HL-60/S4 treated with phorbol 12-myristate 13-acetate at 8.2 ng/mL for 4 days and 3 days (cell line): ENCODE data around the gene SLC39A7.

Experiments used
- in situ Hi-C: fragments of 300-500 bp; cut with MboI; formaldehyde crosslinking; loops from 2 replicates; pipeline ENCODE4 v1.15.0; 2022; ENCODE audit warnings: low sequenced_read_pairs

SLC39A7 gene

GRCh38 chr6:33169291-33170175 lies 31.1 kb upstream of the SLC39A7 start:
- in situ Hi-C loops: no loop called here

GRCh38 chr6:33170176-33171015 lies 30.3 kb upstream of the SLC39A7 start:
- in situ Hi-C loops: no loop called here

- in situ Hi-C loops: no loop called here
Observed at GRCh38 chr6:33171016-33171879, 29.4 kb upstream of the SLC39A7 start.

- in situ Hi-C loops: no loop called here
Observed at GRCh38 chr6:33171880-33172687, 28.6 kb upstream of the SLC39A7 start.

GRCh38 chr6:33172688-33173534 lies 27.8 kb upstream of the SLC39A7 start:
- in situ Hi-C loops: no loop called here

GRCh38 chr6:33173535-33174180 lies 27.0 kb upstream of the SLC39A7 start:
- in situ Hi-C loops: no loop called here

DNA sequence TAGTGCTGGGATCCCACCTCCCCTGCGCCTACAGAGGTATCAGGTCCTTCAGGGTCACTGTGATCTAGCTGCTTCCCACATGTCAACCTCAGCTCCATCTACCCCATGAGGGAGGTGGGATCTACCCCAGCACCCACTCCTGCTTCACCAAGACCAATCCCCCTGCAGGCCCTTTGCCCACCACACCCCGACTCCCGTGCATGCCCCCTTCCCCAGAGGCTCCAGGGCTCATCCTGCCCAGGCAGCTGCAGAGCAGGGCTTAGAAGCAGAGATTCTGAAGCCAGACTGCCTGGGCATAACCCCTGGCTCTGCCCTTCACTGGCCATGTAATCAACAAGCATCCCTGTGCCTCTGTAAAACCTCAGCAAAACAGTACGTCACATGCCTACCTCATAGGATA lies 25.9 kb upstream of the SLC39A7 start:
- in situ Hi-C loops: no loop called here

DNA sequence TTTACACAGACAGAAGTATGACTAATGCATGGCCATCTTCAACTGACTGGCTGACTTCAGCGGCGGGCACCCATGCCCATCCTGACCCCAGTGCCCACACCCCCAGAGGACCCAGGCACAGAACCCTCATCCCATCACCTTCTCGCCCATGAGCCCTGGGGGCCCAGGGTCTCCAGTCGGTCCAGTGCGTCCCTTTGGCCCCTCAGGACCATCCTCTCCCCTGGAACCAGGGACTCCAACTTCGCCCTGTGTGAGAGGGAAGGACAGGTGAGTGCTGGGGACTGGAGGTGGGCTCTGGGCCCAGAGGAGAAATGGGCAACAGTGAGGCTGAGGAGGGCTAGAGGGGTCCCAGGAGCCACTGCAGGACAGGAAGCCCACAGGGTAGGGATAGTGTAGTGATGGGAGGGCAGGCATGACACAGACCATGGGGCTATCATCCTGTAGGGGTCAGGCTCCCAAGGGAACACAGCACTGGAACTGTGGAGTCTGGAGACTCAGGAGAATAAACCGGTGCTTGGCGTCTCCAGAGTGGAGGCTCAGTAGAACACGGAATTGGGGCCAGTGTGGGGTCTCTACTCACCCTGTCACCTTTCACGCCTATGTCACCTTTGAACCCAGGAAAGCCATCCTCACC lies 25.1 kb upstream of the SLC39A7 start:
- in situ Hi-C loops: no loop called here

GRCh38 chr6:33176906-33177305 lies 23.8 kb upstream of the SLC39A7 start:
- in situ Hi-C loops: no loop called here

GRCh38 chr6:33177552-33178446 lies 22.9 kb upstream of the SLC39A7 start:
- in situ Hi-C loops: no loop called here

DNA sequence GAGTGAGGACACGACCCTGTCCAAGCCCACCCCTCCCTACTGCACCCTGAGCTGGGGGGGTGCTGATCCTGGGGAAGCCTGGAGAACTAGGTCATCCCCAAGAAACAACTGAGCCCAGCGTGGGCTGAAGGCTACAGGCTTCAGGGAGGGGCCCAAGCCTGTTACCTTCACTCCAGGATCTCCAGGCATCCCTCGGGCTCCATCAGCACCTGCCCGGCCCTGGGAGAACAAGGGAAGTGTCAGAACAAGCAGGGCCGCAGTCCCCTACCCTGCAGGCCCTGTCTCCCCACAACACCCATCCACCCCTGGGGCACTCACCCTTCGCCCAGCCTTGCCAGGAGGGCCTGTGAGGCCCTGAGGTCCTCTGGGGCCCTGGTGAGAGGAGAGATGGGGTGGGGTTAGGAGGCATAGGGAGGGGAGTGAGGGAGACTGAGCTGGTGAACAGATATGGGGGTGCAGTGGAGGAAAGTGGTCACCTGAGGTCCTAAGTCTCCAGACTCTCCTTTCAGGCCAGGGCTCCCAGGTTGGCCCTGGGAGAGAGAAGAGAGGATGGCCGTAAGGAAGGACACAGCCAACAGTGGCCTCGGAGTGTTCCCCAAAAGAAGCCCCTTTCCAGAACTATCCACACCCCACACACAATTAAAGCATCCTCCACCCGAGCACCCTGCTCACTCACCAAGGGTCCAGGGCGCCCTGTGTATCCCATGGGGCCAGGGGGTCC lies 21.8 kb upstream of the SLC39A7 start:
- in situ Hi-C loops: no loop called here

- in situ Hi-C loops: no loop called here
Observed at GRCh38 chr6:33181141-33181540, 19.5 kb upstream of the SLC39A7 start.

GRCh38 chr6:33183071-33183683 lies 17.5 kb upstream of the SLC39A7 start:
- in situ Hi-C loops: no loop called here

GRCh38 chr6:33185190-33185589 lies 15.5 kb upstream of the SLC39A7 start:
- in situ Hi-C loops: no loop called here

DNA sequence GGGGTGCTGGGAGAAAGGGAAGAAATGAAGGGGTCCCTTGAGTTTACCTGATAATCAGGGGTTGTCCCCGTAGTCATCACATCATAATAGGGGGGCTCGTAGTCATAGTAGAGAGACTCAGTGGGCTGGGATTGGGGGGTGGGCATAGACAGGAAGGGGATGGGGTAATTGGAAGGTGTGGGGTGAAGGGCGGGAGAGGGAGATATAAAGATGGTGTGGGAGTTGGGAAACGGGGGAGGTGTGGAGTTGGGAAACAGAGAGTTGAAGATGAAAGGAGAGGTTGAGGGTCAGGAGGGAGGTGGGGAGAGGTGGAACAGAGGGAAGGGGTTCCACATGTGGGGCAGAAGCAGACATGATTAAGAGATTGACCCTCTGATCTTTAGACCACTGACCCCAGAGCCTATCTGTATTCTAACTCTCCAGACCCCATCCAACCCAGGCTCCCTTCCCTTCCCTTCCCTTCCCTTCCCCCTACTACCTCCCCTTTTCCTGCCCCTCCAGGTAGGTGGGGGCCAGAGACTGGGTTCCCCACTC lies 14.9 kb upstream of the SLC39A7 start:
- in situ Hi-C loops: no loop called here

DNA sequence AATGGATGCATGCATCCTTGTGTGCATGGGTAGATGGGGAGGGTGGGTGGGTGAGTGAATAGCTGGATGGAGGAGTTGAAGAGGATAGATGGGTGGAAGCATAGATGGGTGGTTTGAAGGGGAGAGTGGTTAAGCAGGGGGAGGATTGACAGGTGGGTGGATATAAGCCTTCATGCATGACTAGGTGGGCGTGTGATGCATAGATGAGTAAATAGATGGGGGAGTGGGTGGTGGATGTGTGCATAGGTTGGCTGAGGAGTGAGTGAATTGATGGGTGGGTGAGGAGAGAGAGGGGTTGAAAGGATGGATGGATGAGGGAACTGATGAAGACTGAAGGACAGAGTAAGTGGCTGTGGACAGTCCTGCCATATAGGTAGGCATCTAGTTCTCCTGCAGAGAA lies 12.9 kb upstream of the SLC39A7 start:
- in situ Hi-C loops: no loop called here
